ENCODE results near the gene LRRIQ1. TPM values are rescaled to one million over a fixed set of nuclear protein-coding genes. Genes with fewer than 3 reads are reported as not detected.
"Not testable (repeated sequence)": the region's sequence is repeated elsewhere in the genome, so short reads cannot be mapped to it uniquely, and the experiment has no call there.

LRRIQ1 gene
- 0.18 TPM in 1 of 2 replicates, not detected in the other for total RNA-seq (2014; rRNA removed; shearing (Covaris generic))

- in situ Hi-C loops (cut with HindIII; ENCODE audit: low sequenced_read_pairs): no loop called here
- DNase-seq (ENCODE audit: low spot score): peak; percentile 91
These were observed at the start of gene LRRIQ1, which contains the start of gene TSPAN19 for GRCh38 chr12:85036234-85036707. LRRIQ1 (plus strand) TSS chr12:85036351; CDS start chr12:85038177, 1,826 bp downstream. TSPAN19 (minus strand) TSS chr12:85036277; CDS start chr12:85029946, 6,331 bp downstream.

GRCh38 chr12:84986586-84986985 is 49.6 kb upstream of the LRRIQ1 start:
- in situ Hi-C loops (cut with HindIII; ENCODE audit: low sequenced_read_pairs): no loop called here
- DNase-seq (ENCODE audit: low spot score): no peak

- no peak for DNase-seq (ENCODE audit: low spot score)
- in situ Hi-C loops (cut with HindIII; ENCODE audit: low sequenced_read_pairs): no loop called here
These were observed 41.7 kb upstream of the LRRIQ1 start for GRCh38 chr12:84994426-84994825.

GRCh38 chr12:84995641-84996040 is 40.5 kb upstream of the LRRIQ1 start:
- in situ Hi-C loops (cut with HindIII; ENCODE audit: low sequenced_read_pairs): no loop called here
- no peak for DNase-seq (ENCODE audit: low spot score)

GRCh38 chr12:84996759-84997158 is 39.4 kb upstream of the LRRIQ1 start:
- in situ Hi-C loops (cut with HindIII; ENCODE audit: low sequenced_read_pairs): no loop called here
- DNase-seq (ENCODE audit: low spot score): no peak

GRCh38 chr12:84998341-84998740 is 37.8 kb upstream of the LRRIQ1 start:
- no peak for DNase-seq (ENCODE audit: low spot score)
- in situ Hi-C loops (cut with HindIII; ENCODE audit: low sequenced_read_pairs): no loop called here

GRCh38 chr12:85000729-85001128 is 35.4 kb upstream of the LRRIQ1 start:
- in situ Hi-C loops (cut with HindIII; ENCODE audit: low sequenced_read_pairs): no loop called here
- no peak for DNase-seq (ENCODE audit: low spot score)

GRCh38 chr12:85002778-85003296 is 33.3 kb upstream of the LRRIQ1 start:
- in situ Hi-C loops (cut with HindIII; ENCODE audit: low sequenced_read_pairs): no loop called here
- DNase-seq (ENCODE audit: low spot score): no peak

- no peak for DNase-seq (ENCODE audit: low spot score)
- in situ Hi-C loops (cut with HindIII; ENCODE audit: low sequenced_read_pairs): no loop called here
These were observed 31.9 kb upstream of the LRRIQ1 start for GRCh38 chr12:85004204-85004603.

- in situ Hi-C loops (cut with HindIII; ENCODE audit: low sequenced_read_pairs); DNase-seq (ENCODE audit: low spot score): not testable (repeated sequence)
These were observed 31.1 kb upstream of the LRRIQ1 start for GRCh38 chr12:85005047-85005446.

- in situ Hi-C loops (cut with HindIII; ENCODE audit: low sequenced_read_pairs): no loop called here
- DNase-seq (ENCODE audit: low spot score): no peak
These were observed 30.5 kb upstream of the LRRIQ1 start for GRCh38 chr12:85005615-85006014.

- in situ Hi-C loops (cut with HindIII; ENCODE audit: low sequenced_read_pairs): no loop called here
- DNase-seq (ENCODE audit: low spot score): no peak
These were observed 29.9 kb upstream of the LRRIQ1 start for GRCh38 chr12:85006206-85006605.

GRCh38 chr12:85007836-85008235 is 28.3 kb upstream of the LRRIQ1 start:
- DNase-seq (ENCODE audit: low spot score): no peak

GRCh38 chr12:85016413-85016812 is 19.7 kb upstream of the LRRIQ1 start:
- DNase-seq (ENCODE audit: low spot score): no peak
- in situ Hi-C loops (cut with HindIII; ENCODE audit: low sequenced_read_pairs): no loop called here

More at GRCh38 chr12:85007836-85008235, 28.3 kb upstream of the LRRIQ1 start:
- in situ Hi-C loops (cut with HindIII; ENCODE audit: low sequenced_read_pairs): no loop called here

GRCh38 chr12:85017133-85017532 is 19.0 kb upstream of the LRRIQ1 start:
- in situ Hi-C loops (cut with HindIII; ENCODE audit: low sequenced_read_pairs): no loop called here
- DNase-seq (ENCODE audit: low spot score): no peak

- no peak for DNase-seq (ENCODE audit: low spot score)
- in situ Hi-C loops (cut with HindIII; ENCODE audit: low sequenced_read_pairs): no loop called here
These were observed 18.5 kb upstream of the LRRIQ1 start for GRCh38 chr12:85017618-85018017.

- no peak for DNase-seq (ENCODE audit: low spot score)
- in situ Hi-C loops (cut with HindIII; ENCODE audit: low sequenced_read_pairs): no loop called here
These were observed 18.1 kb upstream of the LRRIQ1 start for GRCh38 chr12:85018098-85018497.

GRCh38 chr12:85029456-85029855 is 6.7 kb upstream of the LRRIQ1 start:
- in situ Hi-C loops (cut with HindIII; ENCODE audit: low sequenced_read_pairs): no loop called here
- DNase-seq (ENCODE audit: low spot score): peak; percentile 60

- DNase-seq (ENCODE audit: low spot score): no peak
- in situ Hi-C loops (cut with HindIII; ENCODE audit: low sequenced_read_pairs): no loop called here
These were observed 582 bp downstream of the LRRIQ1 start for GRCh38 chr12:85036733-85037132.

- DNase-seq (ENCODE audit: low spot score): no peak
- in situ Hi-C loops (cut with HindIII; ENCODE audit: low sequenced_read_pairs): no loop called here
These were observed 5.2 kb downstream of the LRRIQ1 start for GRCh38 chr12:85041395-85041794.

GRCh38 chr12:85043829-85044228 is 7.7 kb downstream of the LRRIQ1 start:
- no peak for DNase-seq (ENCODE audit: low spot score)
- in situ Hi-C loops (cut with HindIII; ENCODE audit: low sequenced_read_pairs): no loop called here
